K562 (cell line): Measurements from ENCODE around the gene CD160. TPM values are rescaled to one million over a fixed set of nuclear protein-coding genes. Genes with fewer than 3 reads are reported as not detected.

Experiments
- ATF3 ChIP-seq, 2 experiments: fragments of 450-650 bp in 1 of 2; sonication (generic) in 1 of 2; formaldehyde crosslinking in 1 of 2; IDR thresholded peaks in 1 of 2; conservative IDR thresholded peaks in 1 of 2; 2 replicates each; pipeline versions ENCODE4 v1.6.1 to v1.8.1; 2016 to 2023; ENCODE audit warnings: mild to moderate bottlenecking in 2 of 2, moderate library complexity in 2 of 2, inconsistent platforms in 1 of 2, missing genetic modification reagents in 1 of 2
- ETV5 ChIP-seq: sonication (generic); formaldehyde crosslinking; IDR thresholded peaks from 2 replicates; pipeline ENCODE4 v1.4.0; 2020; ENCODE audit warnings: low read depth, mild to moderate bottlenecking, missing genetic modification reagents
- FUS ChIP-seq: fragments of 200-400 bp; formaldehyde crosslinking; optimal IDR thresholded peaks from 2 replicates; pipeline ENCODE3; 2017; ENCODE audit warnings: low read depth, low read length
- JUNB ChIP-seq: fragments of 450-650 bp; formaldehyde crosslinking; conservative IDR thresholded peaks from 2 replicates; pipeline ENCODE4 v1.4.0; 2020; ENCODE audit warnings: mild to moderate bottlenecking
- NCOR1 ChIP-seq: fragments of 450-650 bp; IDR thresholded peaks from 2 replicates; pipeline ENCODE4 v1.6.1; 2016; ENCODE audit warnings: mild to moderate bottlenecking, moderate library complexity
- PRPF4 ChIP-seq: fragments of 200-400 bp; formaldehyde crosslinking; IDR thresholded peaks from one replicate; pipeline ENCODE4 v1.6.1; 2017; ENCODE audit warnings: low read length, low read depth, mild to moderate bottlenecking; ENCODE audit not compliant: insufficient read depth, poor library complexity, severe bottlenecking
- RAD51 ChIP-seq: fragments of 450-650 bp; IDR thresholded peaks from 2 replicates; pipeline ENCODE4 v1.7.1; 2016; ENCODE audit warnings: low read depth, mild to moderate bottlenecking, borderline replicate concordance
- RBM22 ChIP-seq: fragments of 200-400 bp; formaldehyde crosslinking; IDR thresholded peaks from 2 replicates; pipeline ENCODE4 v1.6.1; 2018; ENCODE audit warnings: low read length, low read depth; ENCODE audit not compliant: poor library complexity, severe bottlenecking
- ZNF133 ChIP-seq: fragments of 250-450 bp; sonication (Bioruptor Pico); IDR thresholded peaks from 2 replicates; pipeline ENCODE4 v1.4.0; 2020; ENCODE audit warnings: mild to moderate bottlenecking
- ZNF212 ChIP-seq: fragments of 450-650 bp; formaldehyde crosslinking; IDR thresholded peaks from 2 replicates; pipeline ENCODE4 v1.4.0; 2020; ENCODE audit warnings: mild to moderate bottlenecking
- ZNF347 ChIP-seq: fragments of 450-650 bp; formaldehyde crosslinking; IDR thresholded peaks from 2 replicates; pipeline ENCODE4 v1.4.0; 2020; ENCODE audit warnings: low read depth, mild to moderate bottlenecking, moderate library complexity
- ZSCAN29 ChIP-seq: fragments of 450-650 bp; IDR thresholded peaks from 2 replicates; pipeline ENCODE4 v1.6.1; 2017
- polyA plus RNA-seq, 8 experiments: library from polyadenylated mRNA; depleted of rRNA in 4 of 8; stranded (reverse) in 5 of 8; unstranded in 3 of 8; fragments of >200 nt; fragmentation: Nextera tagmentation in 2 of 8; fragmentation: Illumina TruSeq in 1 of 8; extraction: Ambion mirVana in 2 of 8; extraction: Trizol in 1 of 8; gene quantifications; 2 replicates each; pipeline versions ENCODE4 v1.2.1 to v1.2.3, GENCODE V29; 2011 to 2014; ENCODE audit warnings: inconsistent platforms in 1 of 8, missing spikeins in 1 of 8
- total RNA-seq, 7 experiments: library from RNA; depleted of rRNA in 6 of 7; stranded (reverse); fragments of >200 nt in 6 of 7; fragmentation: Illumina TruSeq in 2 of 7; extraction: Trizol in 2 of 7; gene quantifications; 2 replicates each; pipeline versions ENCODE4 v1.2.1 to v1.2.3, GENCODE V29; 2011 to 2021; ENCODE audit warnings: low replicate concordance in 1 of 7
- TF ChIP-seq, protein P1 (sequence below), 2 experiments: fragments of 450-650 bp; IDR thresholded peaks; 2 replicates each; pipeline ENCODE4 v1.6.1; 2016; ENCODE audit warnings: mild to moderate bottlenecking in 2 of 2, borderline replicate concordance in 1 of 2, low read depth in 1 of 2, moderate library complexity in 1 of 2

The CD160 gene
- total and polyA plus RNA-seq, 9 of the 15 experiments (the other 6 are each of a cell fraction or from before 2014, with no cell fraction given) = 0.01 TPM; not detected in 8

DNA sequence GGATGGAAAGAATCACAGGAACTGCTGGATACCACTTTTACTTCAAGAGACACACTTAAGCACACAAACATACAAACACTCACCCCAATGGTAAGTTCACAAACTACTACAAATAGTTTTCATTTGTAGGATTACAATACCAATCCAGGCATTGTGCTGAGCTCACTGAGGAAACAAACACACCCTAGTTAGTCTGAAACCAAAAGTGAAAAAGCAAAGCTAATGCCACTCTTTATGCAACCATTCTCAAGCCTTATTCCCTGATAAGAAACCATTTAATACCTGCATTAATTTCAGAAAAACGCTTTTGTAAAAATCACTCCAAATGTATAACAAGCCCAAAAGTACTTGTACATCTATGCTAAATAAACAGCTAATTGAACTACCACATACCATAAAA lies 66.2 kb downstream of the CD160 start (continued):
- no peak for TF ChIP-seq ZSCAN29
- no peak for TF ChIP-seq ZNF347 (CRISPR knock-in tag)
- TF ChIP-seq RAD51 = no peak
- no peak for TF ChIP-seq ZNF212 (CRISPR knock-in tag)
- TF ChIP-seq RBM22 = no peak
- no peak for TF ChIP-seq FUS
- no peak for TF ChIP-seq NCOR1
- TF ChIP-seq, protein P1, sequence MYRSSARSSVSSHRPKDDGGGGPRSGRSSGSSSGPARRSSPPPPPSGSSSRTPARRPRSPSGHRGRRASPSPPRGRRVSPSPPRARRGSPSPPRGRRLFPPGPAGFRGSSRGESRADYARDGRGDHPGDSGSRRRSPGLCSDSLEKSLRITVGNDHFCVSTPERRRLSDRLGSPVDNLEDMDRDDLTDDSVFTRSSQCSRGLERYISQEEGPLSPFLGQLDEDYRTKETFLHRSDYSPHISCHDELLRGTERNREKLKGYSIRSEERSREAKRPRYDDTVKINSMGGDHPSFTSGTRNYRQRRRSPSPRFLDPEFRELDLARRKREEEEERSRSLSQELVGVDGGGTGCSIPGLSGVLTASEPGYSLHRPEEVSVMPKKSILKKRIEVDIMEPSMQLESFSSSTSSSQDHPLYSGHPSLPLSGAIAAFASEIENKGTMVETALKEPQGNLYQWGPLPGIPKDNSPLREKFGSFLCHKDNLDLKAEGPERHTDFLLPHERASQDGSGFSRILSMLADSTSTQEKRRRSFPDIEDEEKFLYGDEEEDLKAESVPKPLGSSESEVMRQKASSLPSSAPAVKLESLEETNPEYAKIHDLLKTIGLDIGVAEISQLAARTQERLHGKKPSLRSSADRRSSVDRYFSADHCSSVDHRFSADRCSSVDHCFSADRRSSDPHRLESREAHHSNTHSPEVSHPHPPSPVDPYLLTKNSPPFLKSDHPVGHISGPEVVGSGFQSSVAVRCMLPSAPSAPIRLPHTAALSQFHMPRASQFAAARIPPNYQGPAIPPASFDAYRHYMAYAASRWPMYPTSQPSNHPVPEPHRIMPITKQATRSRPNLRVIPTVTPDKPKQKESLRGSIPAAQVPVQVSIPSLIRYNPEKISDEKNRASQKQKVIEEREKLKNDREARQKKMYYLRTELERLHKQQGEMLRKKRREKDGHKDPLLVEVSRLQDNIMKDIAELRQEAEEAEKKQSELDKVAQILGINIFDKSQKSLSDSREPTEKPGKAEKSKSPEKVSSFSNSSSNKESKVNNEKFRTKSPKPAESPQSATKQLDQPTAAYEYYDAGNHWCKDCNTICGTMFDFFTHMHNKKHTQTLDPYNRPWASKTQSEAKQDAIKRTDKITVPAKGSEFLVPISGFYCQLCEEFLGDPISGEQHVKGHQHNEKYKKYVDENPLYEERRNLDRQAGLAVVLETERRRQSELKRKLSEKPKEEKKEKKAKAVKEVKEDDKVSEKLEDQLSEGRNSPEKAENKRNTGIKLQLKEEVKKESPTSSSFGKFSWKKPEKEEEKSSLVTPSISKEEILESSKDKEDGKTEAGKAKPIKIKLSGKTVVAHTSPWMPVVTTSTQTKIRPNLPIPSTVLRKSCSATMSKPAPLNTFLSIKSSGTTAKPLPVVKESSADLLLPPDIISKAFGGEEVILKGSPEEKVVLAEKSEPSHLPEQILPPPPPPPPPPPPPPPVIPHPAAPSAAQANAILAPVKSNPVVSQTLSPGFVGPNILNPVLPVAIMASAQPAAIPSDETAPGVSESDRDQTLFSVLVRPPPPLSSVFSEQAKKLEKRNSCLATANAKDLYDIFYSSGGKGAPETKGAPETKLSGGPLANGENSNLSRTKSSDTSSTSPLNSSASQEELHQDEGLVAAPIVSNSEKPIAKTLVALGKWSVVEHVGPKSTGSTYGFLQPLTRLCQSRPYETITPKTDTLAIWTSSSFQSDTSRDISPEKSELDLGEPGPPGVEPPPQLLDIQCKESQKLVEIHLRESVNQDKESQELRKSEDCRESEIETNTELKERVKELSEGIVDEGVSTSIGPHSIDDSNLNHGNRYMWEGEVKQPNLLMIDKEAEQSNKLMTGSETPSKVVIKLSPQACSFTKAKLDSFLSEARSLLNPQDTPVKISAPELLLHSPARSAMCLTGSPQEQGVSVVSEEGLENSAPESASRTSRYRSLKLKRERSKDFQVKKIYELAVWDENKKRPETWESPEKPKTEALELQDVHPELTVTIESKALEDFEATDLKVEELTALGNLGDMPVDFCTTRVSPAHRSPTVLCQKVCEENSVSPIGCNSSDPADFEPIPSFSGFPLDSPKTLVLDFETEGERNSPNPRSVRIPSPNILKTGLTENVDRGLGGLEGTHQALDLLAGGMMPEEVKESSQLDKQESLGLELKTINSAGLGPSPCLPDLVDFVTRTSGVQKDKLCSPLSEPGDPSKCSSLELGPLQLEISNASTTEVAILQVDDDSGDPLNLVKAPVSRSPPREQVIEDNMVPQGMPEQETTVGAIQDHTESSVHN (IDR thresholded peaks at IDR 0.05; ENCODE audit: borderline replicate concordance in 1 of 2, low read depth in 1 of 2) = no peak
- no peak for TF ChIP-seq JUNB (CRISPR knock-in tag)
- no peak for TF ChIP-seq PRPF4
- no peak for TF ChIP-seq ATF3 (IDR thresholded peaks at IDR 0.05)
- no peak for TF ChIP-seq ATF3 (CRISPR knock-in tag; conservative IDR thresholded peaks at IDR 0.05)
- TF ChIP-seq ETV5 (CRISPR knock-in tag) = no peak
- no peak for TF ChIP-seq ZNF133 (CRISPR knock-in tag)
- TF ChIP-seq, all 486 proteins: peak for 0
